NCI-H1436 treated with DMSO at 0.1 percent for 48 hours (cell line): ENCODE measurements around the gene TOMM20.
"Not testable (repeated sequence)": the region's sequence is repeated elsewhere in the genome, so short reads cannot be mapped to it uniquely, and the experiment has no call there.

Experiments used
- DNase-seq: peaks from one replicate; lab custom pipeline; 2025; lab: John Stamatoyannopoulos, UW

TOMM20 gene

DNA sequence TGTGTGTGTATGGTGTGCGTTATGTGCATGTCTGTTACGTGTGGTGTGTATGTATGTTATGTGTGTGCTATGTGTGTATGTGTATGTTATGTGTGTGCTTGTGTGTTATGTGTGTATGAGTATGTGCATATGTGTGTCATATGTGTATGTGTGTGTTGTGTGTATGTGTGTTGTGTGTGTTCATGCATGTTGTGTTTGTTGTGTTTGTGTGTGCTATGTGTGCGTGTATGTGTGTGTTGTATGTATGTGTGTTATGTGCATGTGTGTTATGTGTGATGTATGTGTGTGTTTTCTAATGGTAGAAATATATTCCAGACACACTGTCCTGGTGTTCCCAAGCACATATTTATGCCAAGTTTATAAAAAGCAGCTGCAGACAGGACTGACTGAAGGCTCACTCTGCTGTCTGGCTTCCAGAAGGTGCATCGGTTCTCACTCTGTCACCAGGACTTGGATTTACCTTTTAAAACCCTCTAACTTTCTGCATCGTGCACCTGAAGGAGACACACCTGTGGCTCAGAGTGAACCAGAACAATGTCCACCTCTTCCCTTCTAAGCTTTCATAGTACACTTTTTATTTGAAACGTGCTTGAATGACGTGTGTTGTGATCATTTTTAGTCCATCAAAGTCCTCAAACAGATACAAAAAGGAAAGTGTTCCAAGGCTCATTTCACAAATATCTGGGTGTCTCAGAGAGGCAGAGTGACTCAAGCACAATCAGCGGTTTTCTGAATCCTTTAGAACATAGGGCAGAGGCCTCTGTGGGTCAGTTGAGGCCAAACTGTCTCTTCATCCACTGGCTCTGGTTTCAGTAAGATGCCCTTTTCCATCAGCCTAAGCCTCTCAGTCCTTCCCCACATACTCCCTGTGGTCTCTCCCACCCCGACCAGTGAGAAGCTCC lies 49.9 kb downstream of the TOMM20 start:
- no peak for DNase-seq

DNA sequence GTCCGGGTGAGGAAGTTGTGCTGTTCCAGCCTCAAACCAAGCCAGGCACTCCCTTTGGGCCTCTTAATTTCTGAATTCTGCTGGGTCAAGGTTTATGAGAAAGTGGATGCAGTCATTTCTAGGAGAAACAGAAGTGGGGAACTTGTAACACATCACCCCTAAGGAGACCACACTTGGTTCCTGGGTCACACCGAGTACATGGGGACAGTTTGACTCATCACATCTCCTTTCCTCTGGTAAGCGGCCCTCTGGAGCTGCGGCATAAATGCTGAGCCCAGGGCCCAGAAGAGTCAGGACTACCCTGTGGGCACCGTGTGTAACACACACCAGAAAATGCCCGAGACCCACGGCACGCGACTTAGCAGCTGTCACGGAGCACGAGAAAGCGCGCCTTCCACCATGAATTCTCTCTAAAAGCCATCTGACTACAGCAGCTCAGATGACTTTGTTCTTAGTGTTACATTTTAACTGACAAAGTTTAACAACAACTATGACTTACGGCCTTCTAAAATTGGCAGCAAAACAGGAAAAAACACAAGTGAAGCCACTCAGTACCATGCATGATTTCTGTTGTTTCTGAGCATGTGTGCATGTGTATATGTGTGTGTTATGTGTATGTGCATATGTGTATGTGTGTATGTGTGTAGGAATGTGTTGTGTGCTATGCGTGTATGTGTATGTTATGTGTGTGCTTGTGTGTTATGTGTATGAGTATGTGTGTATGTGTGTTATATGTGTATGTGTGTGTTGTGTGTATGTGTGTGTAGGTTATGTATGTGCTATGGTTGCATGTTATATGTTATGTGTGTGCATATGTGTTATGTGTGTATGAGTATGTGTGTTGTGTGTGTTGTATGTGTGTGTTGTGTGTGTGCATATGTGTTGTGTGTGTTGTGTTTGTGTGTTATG lies 50.8 kb downstream of the TOMM20 start:
- DNase-seq, result no peak

DNA sequence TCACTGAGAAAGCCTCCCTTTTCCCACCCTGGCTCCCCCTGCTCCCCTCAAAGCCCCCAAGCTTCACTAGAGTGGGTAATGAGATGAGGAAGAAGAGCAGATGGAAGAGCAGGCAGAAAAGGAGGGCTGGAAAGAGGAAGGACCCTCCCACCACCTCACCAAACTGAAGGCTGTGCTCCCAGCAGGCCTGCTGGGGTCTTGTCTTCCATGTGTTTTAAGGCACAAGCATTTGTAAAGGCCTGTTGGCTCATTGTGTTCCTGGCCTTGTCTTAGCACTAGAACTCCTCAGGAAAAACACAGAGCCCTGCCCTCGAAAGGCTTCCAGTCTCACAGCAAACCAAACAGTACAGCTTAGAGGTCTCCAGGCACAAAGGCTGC lies 51.5 kb downstream of the TOMM20 start:
- DNase-seq, result no peak

DNA sequence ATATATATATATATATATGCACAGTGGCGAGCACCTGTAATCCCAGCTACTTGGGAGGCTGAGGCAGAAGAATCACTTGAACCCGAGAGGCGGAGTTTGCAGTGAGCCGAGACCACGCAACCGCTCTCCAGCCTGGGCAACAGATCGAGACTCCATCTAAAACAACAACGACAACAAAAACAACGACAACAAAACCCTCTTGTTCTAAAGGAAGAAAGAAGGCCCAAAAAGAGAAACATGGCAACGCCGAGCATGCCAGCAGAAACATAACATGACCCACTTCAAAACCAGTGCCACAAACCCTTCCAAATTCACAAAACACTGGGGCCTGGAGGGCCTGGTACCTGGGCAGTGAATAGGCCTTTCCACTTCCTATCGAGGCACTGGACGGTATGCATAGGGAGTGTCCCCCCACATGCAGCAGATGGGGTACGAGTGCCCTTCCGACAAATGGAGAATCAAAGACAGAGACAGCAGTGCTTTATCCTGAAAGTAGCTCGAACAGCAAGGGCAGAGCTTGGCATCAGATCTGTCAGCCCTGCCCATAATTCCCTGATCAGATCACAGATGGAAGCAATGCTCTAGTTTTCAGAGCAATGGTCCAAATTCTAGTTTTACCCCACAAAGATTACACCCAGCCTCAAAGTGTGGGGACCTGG lies 52.0 kb downstream of the TOMM20 start:
- no peak for DNase-seq

- DNase-seq, result no peak
These were observed 52.8 kb downstream of the TOMM20 start for GRCh38 chr1:235075777-235076308.

DNA sequence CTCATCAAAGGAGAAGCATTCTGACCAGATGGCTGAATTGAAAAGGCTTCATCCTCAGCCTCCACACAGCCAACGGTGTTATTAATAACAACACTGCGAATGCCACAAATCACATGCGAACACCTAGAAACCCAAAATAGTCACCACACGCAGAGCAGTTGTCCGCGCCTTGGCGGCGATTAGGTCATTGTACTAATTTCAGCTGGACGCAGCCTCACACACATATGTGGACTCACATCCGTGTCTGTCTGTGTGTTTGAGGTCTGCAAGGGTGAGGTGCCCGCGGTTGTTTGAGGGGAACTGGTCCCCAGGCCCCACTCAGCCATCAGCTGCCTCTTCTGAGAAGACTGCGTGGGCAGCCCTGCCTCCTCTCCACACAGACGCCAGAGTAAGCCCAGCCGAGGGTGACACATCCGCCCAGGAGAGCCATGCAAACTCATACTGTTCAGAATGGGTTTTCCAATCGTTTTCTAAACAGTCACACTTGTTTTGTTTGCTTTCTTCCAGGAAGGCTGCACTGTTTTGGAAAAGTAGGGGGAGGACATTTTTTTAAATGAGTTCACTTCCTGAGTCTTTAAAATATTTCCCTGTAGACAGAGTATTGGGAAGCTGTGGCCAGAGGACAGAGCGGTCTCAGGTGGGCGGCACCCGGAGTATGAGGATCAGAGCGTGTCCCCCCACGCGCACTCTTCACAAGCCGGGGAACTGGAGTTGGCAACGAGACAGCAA lies 53.4 kb downstream of the TOMM20 start:
- no peak for DNase-seq

DNA sequence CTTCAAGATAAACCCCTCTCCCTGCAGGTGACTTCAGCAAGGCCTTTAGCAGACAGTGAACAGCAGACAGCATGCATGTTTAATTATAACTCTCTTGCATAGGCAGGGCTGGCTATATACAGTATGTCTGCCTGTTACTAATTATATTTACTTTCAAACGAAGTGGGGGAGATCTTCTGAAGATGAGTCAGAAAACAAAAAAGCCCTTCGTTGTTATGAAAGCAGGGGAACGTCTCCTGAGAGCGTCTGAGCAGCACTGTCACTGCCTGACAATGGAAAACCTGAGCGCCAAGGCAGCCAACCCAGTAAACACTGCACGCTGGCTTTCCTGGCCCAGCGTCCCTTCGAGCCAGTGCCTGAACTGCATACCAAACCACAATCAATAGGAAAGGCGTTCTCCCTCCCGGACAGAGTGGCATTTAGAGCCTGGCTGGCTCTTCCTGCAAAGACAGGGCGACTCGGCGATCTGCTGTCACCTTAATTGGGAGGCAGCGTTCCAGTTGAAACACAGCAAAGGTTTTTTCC lies 54.1 kb downstream of the TOMM20 start:
- peak; percentile 72 for DNase-seq

DNA sequence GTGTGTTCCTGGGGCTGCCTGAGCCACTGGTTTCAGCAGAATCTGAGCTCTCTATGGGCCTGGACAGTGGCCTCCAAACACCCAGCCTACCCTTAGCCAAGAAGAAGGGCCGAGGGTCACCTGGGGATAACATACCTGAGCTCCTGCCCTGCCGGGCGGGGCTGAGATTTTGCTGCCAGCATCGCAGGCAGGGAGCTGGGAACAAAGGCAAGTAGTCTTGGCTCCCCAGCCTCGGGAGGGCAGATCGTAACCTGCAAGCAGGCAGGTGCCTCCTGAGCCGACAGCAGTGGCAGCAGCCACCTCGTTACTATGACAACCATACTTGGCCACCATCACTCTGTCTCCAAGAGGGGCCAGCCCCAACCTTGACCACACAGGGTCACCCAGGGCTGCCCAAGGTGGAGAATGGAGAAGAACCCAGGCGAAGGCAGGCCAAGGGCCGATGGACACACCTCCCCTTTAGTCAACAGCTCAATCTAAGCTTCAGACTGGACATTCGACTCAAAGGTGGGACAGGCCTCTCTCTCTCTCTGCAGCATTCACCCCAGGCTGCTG lies 54.6 kb downstream of the TOMM20 start:
- no peak for DNase-seq

DNA sequence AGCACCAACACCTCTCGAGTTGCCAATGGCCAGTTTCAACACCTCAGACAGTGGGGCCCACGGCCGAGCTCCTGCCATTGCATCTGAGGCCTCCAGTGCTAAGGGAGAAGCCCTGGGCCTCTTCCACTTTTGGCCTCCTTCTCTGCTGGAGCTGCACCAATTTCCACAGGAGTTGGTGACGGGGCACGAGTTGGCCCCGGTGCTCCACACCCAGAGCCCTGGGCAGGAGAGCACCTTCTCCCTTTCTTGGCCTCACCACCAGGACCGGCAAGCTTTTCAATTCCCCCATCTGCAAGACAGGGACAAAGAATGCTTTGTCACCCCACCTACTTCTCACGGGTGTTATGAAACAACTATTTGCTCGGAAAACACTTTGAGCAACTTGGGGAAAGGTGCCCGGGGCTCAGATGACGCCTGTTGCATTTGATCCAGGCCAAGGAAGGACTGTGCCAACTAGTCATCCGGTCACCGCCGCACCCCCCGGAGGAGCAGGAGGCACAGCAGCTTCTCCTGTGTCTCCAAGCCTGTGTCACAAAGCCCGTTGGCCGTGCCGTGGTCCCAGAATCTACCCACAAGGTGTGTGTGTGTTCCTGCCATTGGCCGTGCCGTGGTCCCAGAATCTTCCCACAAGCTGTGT lies 55.2 kb downstream of the TOMM20 start:
- DNase-seq, result no peak

- DNase-seq, result not testable (repeated sequence)
These were observed 56.1 kb downstream of the TOMM20 start for GRCh38 chr1:235072577-235072976.

- no peak for DNase-seq
These were observed 56.5 kb downstream of the TOMM20 start for GRCh38 chr1:235072096-235072495.

GRCh38 chr1:235070819-235071218 lies 57.8 kb downstream of the TOMM20 start:
- no peak for DNase-seq

GRCh38 chr1:235069577-235070563 lies 58.8 kb downstream of the TOMM20 start:
- peak; percentile 62 for DNase-seq

GRCh38 chr1:235069176-235069575 lies 59.5 kb downstream of the TOMM20 start:
- no peak for DNase-seq

- no peak for DNase-seq
These were observed 60.2 kb downstream of the TOMM20 start for GRCh38 chr1:235068158-235069121.

DNA sequence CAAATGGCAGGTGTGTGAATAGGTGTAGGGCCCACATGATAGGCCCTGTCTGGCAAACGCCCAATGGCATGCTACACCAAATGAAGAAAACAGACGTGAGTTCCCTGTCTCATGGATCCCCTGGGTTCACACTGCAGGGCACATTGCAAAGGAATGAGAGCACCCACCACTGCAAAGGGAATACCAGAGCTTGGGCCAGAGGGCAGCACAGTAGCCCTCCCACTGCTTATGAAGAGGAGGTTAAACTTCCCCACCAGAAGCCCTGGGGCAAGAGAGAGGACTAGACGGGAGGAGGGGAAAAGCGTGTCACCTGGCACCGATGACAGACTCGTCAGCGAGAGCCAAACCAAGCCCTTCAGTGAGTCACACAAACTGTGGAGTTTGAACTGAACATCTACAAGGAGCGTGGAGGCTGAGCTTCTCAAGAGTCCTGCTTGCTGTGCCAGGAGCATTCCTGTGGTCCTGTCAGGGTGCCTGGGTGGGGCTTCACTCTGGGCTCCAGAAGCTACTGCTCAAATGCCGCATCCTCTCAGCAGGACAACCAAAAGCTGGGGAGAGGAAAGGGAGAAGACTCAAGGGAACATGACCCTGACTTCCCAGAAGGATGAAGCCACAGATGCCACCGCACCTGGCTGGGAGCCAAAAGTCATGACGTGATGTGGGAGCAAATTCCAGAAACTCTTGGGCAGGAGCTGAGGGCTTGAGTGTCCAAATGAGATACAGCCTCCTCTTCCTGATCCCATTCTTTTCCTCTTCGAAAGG lies 61.1 kb downstream of the TOMM20 start:
- DNase-seq, result peak; percentile 16
